Type B pancreatic cell (in vitro differentiated cells): ENCODE results near the gene TNRC6C. TPM values are rescaled to one million over a fixed set of nuclear protein-coding genes. Genes with fewer than 3 reads are reported as not detected.

Source experiments
- DNase-seq: peaks from one replicate; pipeline ENCODE4 v3.0.0; 2021; ENCODE audit warnings: mixed read lengths; ENCODE audit not compliant: unreplicated experiment; ENCODE audit errors: extremely low spot score
- H3K27ac Mint-ChIP-seq: 2 replicates; pipeline ENCODE4 v1.8.0; 2021; ENCODE audit warnings: mild to moderate bottlenecking, mixed read lengths
- H3K27me3 Mint-ChIP-seq: 2 replicates; pipeline ENCODE4 v1.8.0; 2021; ENCODE audit warnings: mixed read lengths
- H3K36me3 Mint-ChIP-seq: 2 replicates; pipeline ENCODE4 v1.8.0; 2021; ENCODE audit warnings: mixed read lengths
- H3K4me1 Mint-ChIP-seq: one replicate; pipeline ENCODE4 v1.8.0; 2021; ENCODE audit warnings: mixed read lengths; ENCODE audit not compliant: unreplicated experiment
- H3K4me3 Mint-ChIP-seq: 2 replicates; pipeline ENCODE4 v1.8.0; 2021; ENCODE audit warnings: mild to moderate bottlenecking, mixed read lengths
- H3K9me3 Mint-ChIP-seq: 2 replicates; pipeline ENCODE4 v1.8.0; 2021; ENCODE audit warnings: mixed read lengths
- total RNA-seq: library from RNA; stranded (reverse); gene quantifications from 2 replicates; pipeline ENCODE4 v1.2.1, GENCODE V29; 2021; ENCODE audit warnings: low replicate concordance
- TF ChIP-seq, protein P1 (sequence below): fragments of 200-600 bp; sonication (generic); conservative IDR thresholded peaks from 2 replicates; pipeline ENCODE4 v1.5.0; 2021; ENCODE audit warnings: antibody characterized with exemption, mild to moderate bottlenecking

The TNRC6C gene
- total RNA-seq, 1 donor from 2014 or later: 36.7 TPM

- no peak overlapping the region for H3K4me3 Mint-ChIP-seq
- no peak for DNase-seq
- H3K36me3 Mint-ChIP-seq: peaks cover 12% of the 10 kb centered on the region
- H3K4me1 Mint-ChIP-seq: peaks cover 6% of the 10 kb centered on the region
- TF ChIP-seq, protein P1, sequence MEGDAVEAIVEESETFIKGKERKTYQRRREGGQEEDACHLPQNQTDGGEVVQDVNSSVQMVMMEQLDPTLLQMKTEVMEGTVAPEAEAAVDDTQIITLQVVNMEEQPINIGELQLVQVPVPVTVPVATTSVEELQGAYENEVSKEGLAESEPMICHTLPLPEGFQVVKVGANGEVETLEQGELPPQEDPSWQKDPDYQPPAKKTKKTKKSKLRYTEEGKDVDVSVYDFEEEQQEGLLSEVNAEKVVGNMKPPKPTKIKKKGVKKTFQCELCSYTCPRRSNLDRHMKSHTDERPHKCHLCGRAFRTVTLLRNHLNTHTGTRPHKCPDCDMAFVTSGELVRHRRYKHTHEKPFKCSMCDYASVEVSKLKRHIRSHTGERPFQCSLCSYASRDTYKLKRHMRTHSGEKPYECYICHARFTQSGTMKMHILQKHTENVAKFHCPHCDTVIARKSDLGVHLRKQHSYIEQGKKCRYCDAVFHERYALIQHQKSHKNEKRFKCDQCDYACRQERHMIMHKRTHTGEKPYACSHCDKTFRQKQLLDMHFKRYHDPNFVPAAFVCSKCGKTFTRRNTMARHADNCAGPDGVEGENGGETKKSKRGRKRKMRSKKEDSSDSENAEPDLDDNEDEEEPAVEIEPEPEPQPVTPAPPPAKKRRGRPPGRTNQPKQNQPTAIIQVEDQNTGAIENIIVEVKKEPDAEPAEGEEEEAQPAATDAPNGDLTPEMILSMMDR: no peak
- H3K9me3 Mint-ChIP-seq: no peaks in the 10 kb centered on the region
- no peak overlapping the region for H3K27ac Mint-ChIP-seq
- no peaks in the 10 kb centered on the region for H3K27me3 Mint-ChIP-seq
These were observed 128.2 kb downstream of the TNRC6C start for GRCh38 chr17:78086740-78087139.

GRCh38 chr17:78088529-78088928 lies 130.0 kb downstream of the TNRC6C start:
- peaks cover 19% of the 10 kb centered on the region for H3K36me3 Mint-ChIP-seq
- no peaks in the 10 kb centered on the region for H3K27me3 Mint-ChIP-seq

DNA sequence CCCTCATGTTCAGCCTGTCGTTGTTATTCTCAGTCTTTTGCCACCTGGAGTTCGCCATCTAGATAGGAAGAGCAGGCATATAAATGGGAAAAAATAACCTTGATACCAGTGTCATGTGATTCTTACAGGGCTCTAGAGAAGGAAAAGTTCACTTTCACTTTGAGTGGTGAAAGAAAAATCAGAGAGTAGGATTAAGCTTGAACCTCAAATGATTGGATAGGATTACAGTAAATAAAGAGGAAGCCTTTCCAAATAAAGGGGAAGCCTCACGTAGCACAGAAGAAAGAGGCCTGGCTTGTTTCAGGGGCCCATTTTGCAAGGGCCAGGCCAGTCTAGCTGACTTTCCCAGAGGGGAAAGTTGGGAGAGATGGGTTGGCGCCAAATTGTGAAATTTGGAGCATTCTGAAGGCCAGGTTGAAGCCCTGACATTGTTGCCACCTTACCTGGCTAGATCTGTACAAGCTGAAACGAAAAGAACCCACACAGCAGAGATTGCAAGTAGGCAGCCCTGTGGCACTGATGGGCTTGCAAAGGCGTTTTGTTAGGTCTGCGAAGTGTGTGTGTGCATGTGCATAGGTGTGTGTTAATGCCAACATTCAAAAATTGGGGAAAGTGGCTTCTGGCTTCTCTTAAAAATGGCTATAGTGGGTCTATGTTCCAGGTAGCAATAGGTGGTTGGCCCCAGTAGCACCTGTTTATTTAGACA lies 131.2 kb downstream of the TNRC6C start:
- TF ChIP-seq, protein P1: no peak
- H3K27me3 Mint-ChIP-seq: no peaks in the 10 kb centered on the region
- no peak for DNase-seq
- H3K4me1 Mint-ChIP-seq: no peaks in the 10 kb centered on the region
- no peak overlapping the region for H3K27ac Mint-ChIP-seq
- peaks cover 22% of the 10 kb centered on the region for H3K36me3 Mint-ChIP-seq
- H3K9me3 Mint-ChIP-seq: no peaks in the 10 kb centered on the region
- no peak overlapping the region for H3K4me3 Mint-ChIP-seq

More at GRCh38 chr17:78088529-78088928, 130.0 kb downstream of the TNRC6C start:
- Mint-ChIP-seq H3K27ac (no peak overlapping the region), H3K4me3 (no peak overlapping the region), H3K4me1 (no peaks in the 10 kb centered on the region), H3K9me3 (no peaks in the 10 kb centered on the region)
- TF ChIP-seq, protein P1: no peak
- no peak for DNase-seq

GRCh38 chr17:78092794-78093324 lies 134.4 kb downstream of the TNRC6C start:
- Mint-ChIP-seq H3K36me3 (peaks cover 24% of the 10 kb centered on the region), H3K4me3 (no peak overlapping the region), H3K9me3 (no peaks in the 10 kb centered on the region), H3K27ac (no peak overlapping the region), H3K4me1 (no peaks in the 10 kb centered on the region), H3K27me3 (no peaks in the 10 kb centered on the region)
- TF ChIP-seq, protein P1: no peak
- no peak for DNase-seq

DNA sequence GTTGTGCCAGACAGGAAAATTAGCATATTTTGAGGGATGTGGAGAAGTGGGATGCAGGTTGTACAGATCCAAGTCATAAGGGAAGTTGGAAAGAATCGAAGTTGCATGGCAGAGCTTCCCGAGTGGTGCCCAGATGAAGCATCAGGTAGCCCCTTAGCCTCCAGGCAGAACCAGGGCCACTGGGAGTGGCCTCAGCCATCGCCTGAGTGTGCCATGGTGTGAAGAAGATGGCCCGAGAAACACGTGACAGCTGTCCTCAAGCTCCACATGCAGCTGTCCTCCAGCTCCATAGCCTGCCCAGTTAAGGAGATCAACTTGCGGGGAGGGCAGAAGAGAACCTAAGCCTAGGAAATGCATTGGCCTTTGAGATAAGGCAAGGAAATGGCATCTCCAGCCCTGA lies 136.5 kb downstream of the TNRC6C start:
- Mint-ChIP-seq H3K9me3 (no peaks in the 10 kb centered on the region), H3K27ac (no peak overlapping the region), H3K4me3 (no peak overlapping the region), H3K27me3 (no peaks in the 10 kb centered on the region), H3K4me1 (no peaks in the 10 kb centered on the region), H3K36me3 (peaks cover 37% of the 10 kb centered on the region)
- TF ChIP-seq, protein P1: no peak
- no peak for DNase-seq
